Germinal center (tissue), 1 donor: Measurements from ENCODE around the gene TM7SF3.

Experiments used
- DNase-seq: peaks from one replicate; pipeline ENCODE4 v3.0.0; 2012; ENCODE audit warnings: mixed read lengths, low spot score

TM7SF3 gene

GRCh38 chr12:26928661-26929060, 85.5 kb downstream of the TM7SF3 start:
- no peak for DNase-seq
